Measurements from ENCODE around the gene WWTR1. TPM values are rescaled to one million over a fixed set of nuclear protein-coding genes. Genes with fewer than 3 reads are reported as not detected.
A peak's percentile ranks its signal among the peaks of the same experiment; 100 is the strongest.

Gene WWTR1
- total and polyA plus RNA-seq, 2 experiments from 2014 or later: 25.1 to 26.2 TPM

- peaks cover 98% of the 10 kb centered on the region for H3K79me2 ChIP-seq (replicated peaks; ENCODE audit: insufficient read depth)
- Mint-ChIP-seq H3K4me3 (no peak overlapping the region), H3K27me3 (ENCODE audit: insufficient read depth, low read depth, poor library complexity) (peaks cover 3% of the 10 kb centered on the region), H3K36me3 (ENCODE audit: low read depth) (peaks cover 4% of the 10 kb centered on the region; the same call in 1 of the 3 replicates), H3K27ac (no peak overlapping the region), H3K4me1 (peaks cover 20% of the 10 kb centered on the region; the same call in 2 of the 3 replicates), H3K9me3 (no peaks in the 10 kb centered on the region)
- no peak for ATAC-seq
- no peak overlapping the region for H3K4me3 ChIP-seq
- H3K27me3 ChIP-seq (ENCODE audit: insufficient read depth): no peaks in the 10 kb centered on the region
- H3K36me3 ChIP-seq (ENCODE audit: insufficient read depth): no peaks in the 10 kb centered on the region
- 0 out of 2 replicates have a peak overlapping the region, but pooled peaks have one; percentile 39 for H3K27ac ChIP-seq (ENCODE audit: low read depth)
- no peaks in the 10 kb centered on the region for H3K9me2 ChIP-seq (ENCODE audit: insufficient read depth)
- no peak overlapping the region for H2AFZ ChIP-seq
- no peak for DNase-seq (ENCODE audit: low spot score)
- H3K4me1 ChIP-seq (ENCODE audit: insufficient read depth): peaks cover 35% of the 10 kb centered on the region
- H3K4me2 ChIP-seq: no peak overlapping the region
- peaks cover 21% of the 10 kb centered on the region; the same call in 1 of the 2 replicates for H4K20me1 ChIP-seq (replicated peaks; ENCODE audit: insufficient read depth)
- no peaks in the 10 kb centered on the region for H3F3A ChIP-seq (replicated peaks; ENCODE audit: low read depth)
- TF ChIP-seq ZNF114 (CRISPR knock-in tag; IDR thresholded peaks at IDR 0.05): no peak
- TF ChIP-seq NANOG (IDR thresholded peaks at IDR 0.05; ENCODE audit: borderline replicate concordance): no peak
- TF ChIP-seq CTCF (conservative IDR thresholded peaks at IDR 0.05; ENCODE audit: low read depth in 2 of 2): no peak
- no peak for TF ChIP-seq CREB1 (CRISPR knock-in tag; IDR thresholded peaks at IDR 0.05; ENCODE audit: low read depth)
- TF ChIP-seq ETS1 (IDR thresholded peaks at IDR 0.05): no peak
- TF ChIP-seq EZH2phosphoT487 (IDR thresholded peaks at IDR 0.05; ENCODE audit: unreplicated experiment): no peak
Observed at GRCh38 chr3:149628957-149629670, 28.7 kb downstream of the WWTR1 start.

- no peak for DNase-seq (ENCODE audit: low spot score)
- Histone ChIP-seq H3K4me2 (no peak overlapping the region), H3K79me2 (replicated peaks; ENCODE audit: insufficient read depth) (peaks cover 92% of the 10 kb centered on the region), H4K20me1 (replicated peaks; ENCODE audit: insufficient read depth) (peaks cover 12% of the 10 kb centered on the region; the same call in 1 of the 2 replicates), H3K27me3 (ENCODE audit: insufficient read depth) (no peaks in the 10 kb centered on the region), H3K4me3 (no peak overlapping the region), H2AFZ (no peak overlapping the region), H3K36me3 (ENCODE audit: insufficient read depth) (no peaks in the 10 kb centered on the region), H3K27ac (ENCODE audit: low read depth) (no peak overlapping the region), H3K4me1 (ENCODE audit: insufficient read depth) (peaks cover 40% of the 10 kb centered on the region), H3F3A (replicated peaks; ENCODE audit: low read depth) (no peaks in the 10 kb centered on the region), H3K9me2 (ENCODE audit: insufficient read depth) (no peaks in the 10 kb centered on the region)
- no peak overlapping the region for H3K4me3 Mint-ChIP-seq
- no peaks in the 10 kb centered on the region for H3K27me3 Mint-ChIP-seq (ENCODE audit: insufficient read depth, low read depth, poor library complexity)
- TF ChIP-seq ZNF114 (CRISPR knock-in tag; IDR thresholded peaks at IDR 0.05) (no peak), CREB1 (CRISPR knock-in tag; IDR thresholded peaks at IDR 0.05; ENCODE audit: low read depth) (no peak)
- H3K27ac Mint-ChIP-seq: no peak overlapping the region; the same call in 1 of the 2 replicates
- H3K9me3 Mint-ChIP-seq: no peaks in the 10 kb centered on the region
- ATAC-seq: no peak
- H3K36me3 Mint-ChIP-seq (ENCODE audit: low read depth): no peaks in the 10 kb centered on the region
- H3K4me1 Mint-ChIP-seq: peaks cover 24% of the 10 kb centered on the region
Observed at GRCh38 chr3:149626671-149627070, 31.2 kb downstream of the WWTR1 start.

Measured in GM23338 (cell line).